SJCRH30 (cell line): ENCODE measurements around the gene CLRN3. TPM values are rescaled to one million over a fixed set of nuclear protein-coding genes. Genes with fewer than 3 reads are reported as not detected.

Source experiments
- DNase-seq, 2 experiments: peaks; one replicate each; pipeline ENCODE4 v3.0.0-alpha.2; 2015 to 2020
- H3K27ac ChIP-seq: fragments of 250-450 bp; sonication (Bioruptor Pico); 2 replicates; pipeline ENCODE4 v1.5.1; 2020; ENCODE audit warnings: mild to moderate bottlenecking, moderate library complexity
- H3K27me3 ChIP-seq: fragments of 250-450 bp; sonication (Bioruptor Pico); 2 replicates; pipeline ENCODE4 v1.5.1; 2020; ENCODE audit warnings: mild to moderate bottlenecking, moderate library complexity
- H3K36me3 ChIP-seq: fragments of 250-450 bp; sonication (Bioruptor Pico); 2 replicates; pipeline ENCODE4 v1.5.1; 2020; ENCODE audit warnings: mild to moderate bottlenecking, moderate library complexity
- H3K4me1 ChIP-seq: fragments of 250-450 bp; sonication (Bioruptor Pico); 2 replicates; pipeline ENCODE4 v1.5.1; 2020; ENCODE audit warnings: mild to moderate bottlenecking, moderate library complexity
- H3K4me3 ChIP-seq: fragments of 250-450 bp; sonication (Bioruptor Pico); 2 replicates; pipeline ENCODE4 v1.5.1; 2020; ENCODE audit warnings: mild to moderate bottlenecking, moderate library complexity
- H3K9me3 ChIP-seq: fragments of 250-450 bp; sonication (Bioruptor Pico); replicated peaks from 2 replicates; pipeline ENCODE4 v1.5.1; 2020; ENCODE audit warnings: mild to moderate bottlenecking, moderate library complexity
- total RNA-seq: library from RNA; depleted of rRNA; stranded (reverse); fragments of >200 nt; shearing (Covaris generic); gene quantifications from 2 replicates; pipeline ENCODE4 v1.2.3, GENCODE V29; 2014

Gene CLRN3
- total RNA-seq, 1 experiment from 2014 or later, result not detected

DNA sequence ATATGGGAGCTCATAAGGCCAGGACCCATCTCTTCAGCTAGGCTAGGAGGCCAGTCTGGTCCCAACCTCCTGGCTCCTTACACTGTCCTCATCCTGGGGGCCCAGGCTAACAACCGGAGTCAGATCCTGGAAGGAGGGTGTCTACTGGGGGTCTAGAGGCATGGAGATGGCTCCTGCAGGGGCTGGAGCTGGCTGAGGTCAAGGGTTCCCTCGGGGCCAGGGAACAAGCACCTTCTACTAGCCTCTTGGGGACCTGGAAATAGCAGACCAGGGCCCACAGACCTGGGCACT is 37.2 kb downstream of the CLRN3 start:
- no peaks in the 10 kb centered on the region for H3K4me1 ChIP-seq

DNA sequence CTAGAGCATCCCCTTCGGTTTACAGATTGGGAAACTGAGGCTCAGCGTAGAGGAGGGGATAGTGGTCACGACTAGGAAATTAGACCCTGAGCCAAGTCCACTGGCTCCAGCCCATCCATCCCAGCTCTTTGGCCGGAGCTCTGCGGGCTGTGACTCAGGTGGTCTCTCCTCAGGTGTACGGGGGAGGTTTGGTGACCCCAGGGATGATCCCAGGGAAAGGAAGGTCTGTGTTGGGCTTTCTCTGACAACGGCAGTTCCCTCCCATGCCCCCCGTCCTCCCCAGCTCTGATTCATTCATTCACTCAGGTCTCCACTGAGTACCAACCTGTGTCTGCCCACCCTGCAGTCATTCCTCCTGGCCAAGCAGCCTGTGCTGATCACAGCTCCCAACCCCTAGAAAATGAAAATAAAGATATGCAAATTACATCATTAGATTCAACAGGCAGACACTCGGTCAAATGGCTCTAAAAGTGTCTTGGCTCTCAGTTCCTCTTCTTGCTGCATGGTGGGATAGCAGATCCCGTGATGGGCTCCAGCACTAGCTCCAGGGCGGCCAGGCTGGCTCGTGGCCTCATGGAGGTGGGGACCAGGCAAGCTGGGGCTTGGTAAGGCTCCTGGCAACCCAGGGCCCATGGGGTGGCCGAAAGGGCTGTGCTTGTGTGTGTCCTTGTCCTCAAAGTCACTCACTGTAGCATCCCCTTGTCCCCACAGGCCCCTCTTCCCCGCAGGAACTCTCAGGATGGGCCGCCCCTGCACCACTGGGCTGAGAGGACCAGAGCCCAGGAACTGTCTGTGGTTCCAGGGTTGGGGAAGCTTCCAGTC is 37.8 kb downstream of the CLRN3 start:
- no peaks in the 10 kb centered on the region for H3K4me1 ChIP-seq
- no peak overlapping the region for H3K4me3 ChIP-seq
- no peaks in the 10 kb centered on the region; the same call in 1 of the 2 replicates for H3K27me3 ChIP-seq
- DNase-seq, result no peak
- H3K27ac ChIP-seq, result no peak overlapping the region
- H3K9me3 ChIP-seq, result no peaks in the 10 kb centered on the region
- no peaks in the 10 kb centered on the region for H3K36me3 ChIP-seq

More for the DNA sequence above, 37.2 kb downstream of the CLRN3 start:
- Histone ChIP-seq H3K4me3 (no peak overlapping the region), H3K36me3 (no peaks in the 10 kb centered on the region), H3K27me3 (no peaks in the 10 kb centered on the region), H3K9me3 (no peaks in the 10 kb centered on the region), H3K27ac (no peak overlapping the region)
- no peak for DNase-seq

DNA sequence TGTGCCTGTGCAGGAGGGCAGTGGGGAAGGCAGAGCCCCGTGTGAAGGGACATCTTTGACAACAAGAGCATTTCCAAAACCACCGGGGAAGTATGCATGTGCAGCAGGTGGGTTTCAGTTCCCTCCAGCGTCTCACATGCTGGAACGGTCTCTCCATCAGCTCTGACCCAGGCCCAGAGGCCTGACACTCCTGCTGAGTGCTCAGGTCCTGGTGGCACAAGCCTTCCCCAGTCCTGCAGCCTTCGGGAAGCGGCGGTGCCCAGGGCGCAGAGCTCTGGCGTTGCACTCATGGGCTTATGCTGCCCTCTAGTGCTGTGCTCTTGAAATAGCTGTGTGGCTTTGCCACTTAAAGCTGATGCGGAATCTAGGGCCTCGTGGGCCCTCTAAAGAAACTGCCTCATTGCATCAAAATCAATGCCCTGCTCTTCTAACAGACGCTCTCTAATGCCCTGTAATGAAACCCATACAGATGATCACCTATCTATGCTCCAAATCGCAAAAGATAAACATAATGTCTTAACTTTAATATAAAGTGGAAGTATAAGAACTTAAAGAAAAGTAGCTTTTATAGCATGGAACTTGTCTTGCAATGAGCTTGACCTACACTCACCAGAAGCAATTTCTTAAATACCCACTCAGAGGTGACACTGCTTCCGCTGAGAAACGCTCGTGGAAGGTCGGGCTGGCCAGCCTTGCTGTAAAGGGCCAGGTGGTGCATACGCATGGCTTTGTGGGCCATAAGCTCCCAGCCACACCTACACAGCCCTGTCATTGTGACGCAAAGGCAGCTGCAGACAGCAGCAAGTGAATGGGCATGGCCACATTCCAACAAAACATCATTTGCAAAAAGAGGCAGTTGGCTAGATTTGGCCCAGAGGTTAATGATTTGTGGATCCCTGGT is 38.6 kb downstream of the CLRN3 start:
- Histone ChIP-seq H3K4me1 (no peaks in the 10 kb centered on the region), H3K27me3 (no peaks in the 10 kb centered on the region; the same call in 1 of the 2 replicates), H3K27ac (no peak overlapping the region), H3K36me3 (no peaks in the 10 kb centered on the region), H3K4me3 (no peak overlapping the region), H3K9me3 (no peaks in the 10 kb centered on the region)
- peak; percentile 58 to 78 for DNase-seq

- DNase-seq, result no peak
- H3K9me3 ChIP-seq, result no peaks in the 10 kb centered on the region
- H3K36me3 ChIP-seq, result no peaks in the 10 kb centered on the region
- H3K4me3 ChIP-seq, result no peak overlapping the region
- no peak overlapping the region for H3K27ac ChIP-seq
- no peaks in the 10 kb centered on the region; the same call in 1 of the 2 replicates for H3K27me3 ChIP-seq
- no peaks in the 10 kb centered on the region for H3K4me1 ChIP-seq
These were observed 40.3 kb downstream of the CLRN3 start for GRCh38 chr10:127852456-127852855.

- H3K27me3 ChIP-seq, result no peaks in the 10 kb centered on the region; the same call in 1 of the 2 replicates
- no peak overlapping the region for H3K27ac ChIP-seq
- no peaks in the 10 kb centered on the region for H3K9me3 ChIP-seq
- no peaks in the 10 kb centered on the region for H3K4me1 ChIP-seq
- H3K36me3 ChIP-seq, result no peaks in the 10 kb centered on the region
- H3K4me3 ChIP-seq, result no peak overlapping the region
- DNase-seq, result no peak
These were observed 41.0 kb downstream of the CLRN3 start for GRCh38 chr10:127851661-127852194.

GRCh38 chr10:127850944-127851343 is 41.8 kb downstream of the CLRN3 start:
- no peak for DNase-seq
- H3K27me3 ChIP-seq, result no peaks in the 10 kb centered on the region; the same call in 1 of the 2 replicates
- H3K9me3 ChIP-seq, result no peaks in the 10 kb centered on the region
- no peak overlapping the region for H3K4me3 ChIP-seq
- H3K36me3 ChIP-seq, result no peaks in the 10 kb centered on the region
- H3K4me1 ChIP-seq, result no peaks in the 10 kb centered on the region
- H3K27ac ChIP-seq, result no peak overlapping the region

- no peaks in the 10 kb centered on the region for H3K4me1 ChIP-seq
- no peaks in the 10 kb centered on the region for H3K36me3 ChIP-seq
- no peak overlapping the region for H3K4me3 ChIP-seq
- H3K9me3 ChIP-seq, result no peaks in the 10 kb centered on the region
- no peaks in the 10 kb centered on the region; the same call in 1 of the 2 replicates for H3K27me3 ChIP-seq
- no peak overlapping the region for H3K27ac ChIP-seq
- no peak for DNase-seq
These were observed 42.8 kb downstream of the CLRN3 start for GRCh38 chr10:127849921-127850320.

DNA sequence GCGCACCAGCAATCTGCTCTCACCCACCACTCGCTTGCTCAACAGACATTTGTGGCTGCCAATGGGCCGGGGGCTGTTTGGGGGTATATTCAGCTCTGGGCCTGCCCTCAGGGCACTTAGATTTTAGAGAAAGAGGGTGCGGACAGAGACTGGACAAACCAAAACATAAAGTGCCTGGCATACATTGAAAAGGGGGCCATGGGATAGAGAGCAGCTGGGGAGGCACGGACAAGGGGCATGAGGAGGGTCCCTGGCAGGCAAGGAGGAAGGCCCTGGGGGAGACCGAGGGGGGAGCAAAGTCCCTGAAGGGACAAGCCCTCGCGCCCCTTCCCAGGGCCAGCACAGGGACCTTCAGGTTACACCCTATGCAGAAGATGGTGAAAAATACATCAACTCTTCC is 43.5 kb downstream of the CLRN3 start:
- Histone ChIP-seq H3K27me3 (no peaks in the 10 kb centered on the region; the same call in 1 of the 2 replicates), H3K27ac (no peak overlapping the region), H3K9me3 (no peaks in the 10 kb centered on the region), H3K4me1 (no peaks in the 10 kb centered on the region), H3K36me3 (no peaks in the 10 kb centered on the region), H3K4me3 (no peak overlapping the region)
- no peak for DNase-seq

DNA sequence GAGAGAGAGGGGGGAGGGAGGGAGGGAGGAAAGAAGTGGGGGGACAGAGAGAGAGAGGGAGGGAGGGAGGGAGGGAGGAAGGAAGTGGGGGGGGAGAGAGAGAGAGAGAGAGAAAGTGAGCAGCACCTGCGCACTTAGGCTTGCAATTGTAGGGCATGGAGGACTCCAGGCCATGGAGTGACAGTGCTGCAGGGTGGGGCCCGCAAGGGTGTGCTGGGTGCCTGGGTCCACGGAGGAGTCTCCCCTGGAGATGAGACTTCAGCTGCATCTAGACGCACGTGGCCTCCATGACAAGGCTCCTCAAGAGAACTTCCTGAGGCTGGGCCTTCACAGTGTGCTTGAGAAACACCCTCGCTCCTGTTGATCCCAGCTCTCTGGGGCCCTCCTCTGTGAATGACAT is 44.5 kb downstream of the CLRN3 start:
- Histone ChIP-seq H3K9me3 (no peaks in the 10 kb centered on the region), H3K27me3 (peaks cover 4% of the 10 kb centered on the region), H3K36me3 (no peaks in the 10 kb centered on the region), H3K27ac (no peak overlapping the region), H3K4me1 (no peaks in the 10 kb centered on the region), H3K4me3 (no peak overlapping the region)
- DNase-seq, result no peak

DNA sequence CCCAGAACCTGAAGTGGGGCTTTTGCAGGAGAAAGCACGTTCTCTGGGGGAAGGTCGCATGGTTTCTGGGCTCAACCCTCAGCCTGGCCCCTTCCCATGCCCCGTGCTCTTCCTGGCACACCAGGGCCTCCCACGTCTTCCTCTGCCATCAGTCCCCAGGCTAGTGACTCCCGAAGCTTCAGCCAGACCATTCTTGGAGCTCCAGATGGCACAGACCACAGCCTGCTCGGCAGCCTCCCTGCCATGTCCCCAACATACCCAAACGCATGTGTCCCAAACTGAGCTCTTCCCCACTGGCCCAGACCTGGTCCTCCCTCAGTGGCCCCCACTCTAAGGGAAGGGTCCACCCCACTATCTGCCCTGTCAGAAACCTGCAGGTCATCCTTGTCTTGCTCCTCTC is 47.0 kb downstream of the CLRN3 start:
- H3K27ac ChIP-seq, result no peak overlapping the region
- H3K9me3 ChIP-seq, result no peaks in the 10 kb centered on the region
- DNase-seq, result no peak
- H3K4me3 ChIP-seq, result no peak overlapping the region
- H3K27me3 ChIP-seq, result peaks cover 4% of the 10 kb centered on the region
- no peaks in the 10 kb centered on the region for H3K36me3 ChIP-seq
- H3K4me1 ChIP-seq, result no peaks in the 10 kb centered on the region

DNA sequence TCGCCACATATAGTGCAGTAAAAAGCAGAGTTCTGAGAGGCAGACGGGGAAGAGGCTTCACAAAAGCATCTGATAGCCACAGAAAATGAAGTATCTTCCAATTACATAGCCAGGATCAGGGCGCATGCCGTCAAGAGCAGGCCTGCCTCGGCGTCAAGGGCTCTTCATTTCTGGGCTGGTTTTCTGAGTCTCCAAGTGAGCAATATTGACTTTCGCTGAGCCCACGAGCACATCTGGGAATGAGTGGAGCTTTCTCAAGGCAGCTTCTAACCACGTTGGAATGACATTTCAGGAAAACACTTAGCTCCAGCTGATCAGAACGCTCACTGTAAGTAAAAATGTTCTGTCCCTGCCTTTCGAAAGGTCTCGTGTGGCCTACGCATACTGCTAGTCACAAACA is 51.9 kb downstream of the CLRN3 start:
- Histone ChIP-seq H3K27me3 (peaks cover 4% of the 10 kb centered on the region; the same call in 1 of the 2 replicates), H3K27ac (no peak overlapping the region), H3K36me3 (no peaks in the 10 kb centered on the region), H3K4me1 (no peaks in the 10 kb centered on the region), H3K4me3 (no peak overlapping the region), H3K9me3 (no peaks in the 10 kb centered on the region)
- no peak for DNase-seq

DNA sequence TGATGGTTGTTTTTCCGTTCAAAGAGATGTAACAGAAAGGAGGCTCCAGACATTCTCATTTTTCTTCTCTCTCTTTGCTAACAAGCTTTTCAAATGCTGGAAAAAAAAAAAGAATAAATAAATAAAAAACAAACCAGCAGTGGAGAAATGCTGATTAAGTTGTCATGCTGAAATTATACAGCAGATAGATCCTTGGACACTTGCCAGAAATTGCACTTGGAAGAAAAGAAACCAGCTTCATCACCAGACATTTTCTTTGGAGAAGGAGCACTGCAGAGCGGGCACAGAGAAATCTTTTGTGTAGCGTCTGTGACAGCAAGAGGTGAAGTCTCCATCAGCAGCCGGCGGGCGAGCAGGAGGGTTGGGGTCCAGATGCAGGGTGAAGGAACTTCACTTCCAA is 55.8 kb downstream of the CLRN3 start:
- no peak for DNase-seq
- no peaks in the 10 kb centered on the region for H3K27me3 ChIP-seq
- H3K4me3 ChIP-seq, result no peak overlapping the region
- H3K36me3 ChIP-seq, result no peaks in the 10 kb centered on the region
- H3K27ac ChIP-seq, result no peak overlapping the region
- no peaks in the 10 kb centered on the region for H3K9me3 ChIP-seq
- no peaks in the 10 kb centered on the region for H3K4me1 ChIP-seq

DNA sequence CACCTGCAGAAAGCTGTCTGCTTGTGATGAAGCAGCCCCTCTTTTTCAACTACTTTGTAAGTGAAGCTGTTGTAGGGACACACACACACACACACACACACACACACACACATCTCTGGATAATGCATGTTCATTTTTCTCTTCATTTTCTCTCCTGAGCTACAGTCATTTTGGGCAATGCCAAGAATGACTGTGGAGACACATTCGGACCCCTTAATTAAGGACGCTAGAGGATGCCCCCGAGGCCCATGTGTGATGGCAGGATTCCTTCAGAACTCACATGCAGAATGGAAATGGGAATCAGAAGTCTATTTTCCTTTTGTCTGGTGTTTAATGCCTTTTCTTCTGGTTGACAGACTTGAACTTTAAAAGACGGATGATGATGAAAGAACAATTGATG is 56.6 kb downstream of the CLRN3 start:
- no peak overlapping the region for H3K27ac ChIP-seq
- DNase-seq, result no peak

DNA sequence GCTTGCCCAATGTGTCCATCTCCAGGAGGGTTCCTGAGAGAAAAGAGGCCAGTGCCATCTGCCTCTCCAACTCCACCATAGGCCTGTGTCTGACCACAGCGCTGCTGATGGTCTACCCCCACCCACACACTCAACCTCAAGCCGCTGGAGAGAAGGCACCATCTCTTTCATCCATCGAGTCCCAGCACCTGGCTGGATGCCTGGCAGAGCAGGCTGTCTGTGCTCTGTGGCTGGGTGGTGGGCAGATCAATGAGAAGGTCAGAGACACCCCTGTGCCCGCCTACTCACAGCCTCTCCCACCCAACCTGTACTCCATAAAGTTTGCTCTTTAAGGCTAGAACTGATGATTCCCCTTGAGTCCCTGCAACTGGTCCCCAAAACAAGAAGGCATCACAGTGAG is 58.0 kb downstream of the CLRN3 start:
- DNase-seq, result no peak
- H3K36me3 ChIP-seq, result no peaks in the 10 kb centered on the region
- H3K4me1 ChIP-seq, result no peaks in the 10 kb centered on the region
- H3K27ac ChIP-seq, result no peak overlapping the region
- no peak overlapping the region for H3K4me3 ChIP-seq
- H3K9me3 ChIP-seq, result no peaks in the 10 kb centered on the region
- no peaks in the 10 kb centered on the region for H3K27me3 ChIP-seq

More for the DNA sequence above, 56.6 kb downstream of the CLRN3 start:
- Histone ChIP-seq H3K4me3 (no peak overlapping the region), H3K36me3 (no peaks in the 10 kb centered on the region), H3K27me3 (no peaks in the 10 kb centered on the region), H3K9me3 (no peaks in the 10 kb centered on the region), H3K4me1 (no peaks in the 10 kb centered on the region)

GRCh38 chr10:127834221-127834620 is 58.5 kb downstream of the CLRN3 start:
- H3K27me3 ChIP-seq, result no peaks in the 10 kb centered on the region
- DNase-seq, result no peak
- no peak overlapping the region for H3K27ac ChIP-seq
- H3K4me1 ChIP-seq, result no peaks in the 10 kb centered on the region
- no peaks in the 10 kb centered on the region for H3K36me3 ChIP-seq
- no peaks in the 10 kb centered on the region for H3K9me3 ChIP-seq
- H3K4me3 ChIP-seq, result no peak overlapping the region
